CD4-positive, alpha-beta T cell treated with Interferon alpha-2 for 1 hour (primary cell): ENCODE measurements around the gene LRBA.
A peak's percentile ranks its signal among the peaks of the same experiment; 100 is the strongest.

Experiments used
- DNase-seq, 2 donors: peaks; one replicate each; pipeline ENCODE4 v3.0.0-alpha.2; 2020 to 2022

The LRBA gene

GRCh38 chr4:150855981-150856510, 159.0 kb downstream of the LRBA start:
- no peak for DNase-seq

GRCh38 chr4:150854600-150854999, 160.5 kb downstream of the LRBA start:
- DNase-seq = no peak

- DNase-seq = no peak
Measured at GRCh38 chr4:150853882-150854281, 161.2 kb downstream of the LRBA start.

- no peak for DNase-seq
Measured at GRCh38 chr4:150852216-150852615, 162.9 kb downstream of the LRBA start.

- no peak for DNase-seq
Measured at GRCh38 chr4:150849016-150849415, 166.1 kb downstream of the LRBA start.

GRCh38 chr4:150828159-150828558, 186.9 kb downstream of the LRBA start:
- DNase-seq = peak; percentile 58 to 86

- DNase-seq = no peak
Measured at GRCh38 chr4:150827226-150827625, 187.9 kb downstream of the LRBA start.

- no peak for DNase-seq
Measured at GRCh38 chr4:150826306-150826705, 188.8 kb downstream of the LRBA start.

- no peak for DNase-seq
Measured at GRCh38 chr4:150822407-150822806, 192.7 kb downstream of the LRBA start.

- no peak for DNase-seq
Measured at GRCh38 chr4:150821641-150822040, 193.4 kb downstream of the LRBA start.

- DNase-seq = no peak
Measured at GRCh38 chr4:150820409-150820808, 194.7 kb downstream of the LRBA start.

- DNase-seq = no peak
Measured at GRCh38 chr4:150818661-150819060, 196.4 kb downstream of the LRBA start.

GRCh38 chr4:150817804-150818528, 197.1 kb downstream of the LRBA start:
- DNase-seq = no peak

GRCh38 chr4:150817017-150817416, 198.1 kb downstream of the LRBA start:
- DNase-seq = no peak

- DNase-seq = no peak
Measured at GRCh38 chr4:150816491-150816890, 198.6 kb downstream of the LRBA start.

- no peak for DNase-seq
Measured at GRCh38 chr4:150814873-150815272, 200.2 kb downstream of the LRBA start.

- no peak for DNase-seq
Measured at GRCh38 chr4:150805183-150806025, 209.7 kb downstream of the LRBA start.

- DNase-seq = no peak
Measured at GRCh38 chr4:150801833-150802232, 213.3 kb downstream of the LRBA start.

GRCh38 chr4:150799207-150799606, 215.9 kb downstream of the LRBA start:
- DNase-seq = no peak

- DNase-seq = no peak
Measured at GRCh38 chr4:150794706-150795105, 220.4 kb downstream of the LRBA start.

GRCh38 chr4:150789864-150790263, 225.2 kb downstream of the LRBA start:
- no peak for DNase-seq

- DNase-seq = no peak
Measured at GRCh38 chr4:150784939-150785338, 230.1 kb downstream of the LRBA start.

GRCh38 chr4:150784305-150784704, 230.8 kb downstream of the LRBA start:
- no peak for DNase-seq

GRCh38 chr4:150782921-150783320, 232.2 kb downstream of the LRBA start:
- no peak for DNase-seq
